HEK293T (cell line): ENCODE results near the gene DCN.

Experiments
- ELF4 ChIP-seq: fragments of 450-650 bp; IDR thresholded peaks from 2 replicates; pipeline ENCODE4 v1.6.1; 2017; ENCODE audit warnings: antibody characterized with exemption
- FOXK2 ChIP-seq: fragments of 450-650 bp; IDR thresholded peaks from 2 replicates; pipeline ENCODE4 v1.6.1; 2016; ENCODE audit warnings: mild to moderate bottlenecking
- FOXM1 ChIP-seq: fragments of 450-650 bp; IDR thresholded peaks from 2 replicates; pipeline ENCODE4 v1.6.1; 2017; ENCODE audit warnings: mild to moderate bottlenecking, borderline replicate concordance
- PKNOX1 ChIP-seq: fragments of 450-650 bp; IDR thresholded peaks from 2 replicates; pipeline ENCODE4 v1.6.1; 2016
- SP1 ChIP-seq: fragments of 450-650 bp; IDR thresholded peaks from 2 replicates; pipeline ENCODE4 v1.6.1; 2017
- TARDBP ChIP-seq: fragments of 450-650 bp; IDR thresholded peaks from 2 replicates; pipeline ENCODE4 v1.6.1; 2016

DNA sequence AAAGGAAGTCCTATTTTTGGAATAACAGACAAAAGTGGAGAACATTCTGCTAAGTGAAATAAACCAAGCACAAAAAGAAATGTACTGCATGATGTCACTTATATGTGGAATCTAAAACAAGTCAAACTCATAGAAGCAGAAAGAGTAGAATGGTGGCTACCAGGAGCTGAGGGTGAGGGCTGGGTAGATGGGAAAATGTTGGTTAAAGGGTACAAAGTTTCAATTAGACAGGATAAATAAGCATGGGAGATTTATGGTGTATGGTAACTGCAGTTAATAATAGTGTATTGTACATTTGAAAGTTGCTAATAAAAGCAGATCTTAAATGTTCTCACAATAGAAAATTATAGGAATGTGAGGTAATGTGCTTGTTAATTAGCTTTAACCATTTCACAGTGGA, 84.2 kb downstream of the DCN start:
- no peak for TF ChIP-seq FOXK2
- TF ChIP-seq TARDBP: no peak
- no peak for TF ChIP-seq FOXM1
- no peak for TF ChIP-seq ELF4
- no peak for TF ChIP-seq SP1
- no peak for TF ChIP-seq PKNOX1
